Measurements from ENCODE around the gene KCNK10. TPM values are rescaled to one million over a fixed set of nuclear protein-coding genes. Genes with fewer than 3 reads are reported as not detected.

KCNK10 gene
- total RNA-seq, 1 donor from 2014 or later, result 11.5 TPM

GRCh38 chr14:88242446-88242845 is 80.6 kb downstream of the KCNK10 start:
- TF ChIP-seq, protein P1, sequence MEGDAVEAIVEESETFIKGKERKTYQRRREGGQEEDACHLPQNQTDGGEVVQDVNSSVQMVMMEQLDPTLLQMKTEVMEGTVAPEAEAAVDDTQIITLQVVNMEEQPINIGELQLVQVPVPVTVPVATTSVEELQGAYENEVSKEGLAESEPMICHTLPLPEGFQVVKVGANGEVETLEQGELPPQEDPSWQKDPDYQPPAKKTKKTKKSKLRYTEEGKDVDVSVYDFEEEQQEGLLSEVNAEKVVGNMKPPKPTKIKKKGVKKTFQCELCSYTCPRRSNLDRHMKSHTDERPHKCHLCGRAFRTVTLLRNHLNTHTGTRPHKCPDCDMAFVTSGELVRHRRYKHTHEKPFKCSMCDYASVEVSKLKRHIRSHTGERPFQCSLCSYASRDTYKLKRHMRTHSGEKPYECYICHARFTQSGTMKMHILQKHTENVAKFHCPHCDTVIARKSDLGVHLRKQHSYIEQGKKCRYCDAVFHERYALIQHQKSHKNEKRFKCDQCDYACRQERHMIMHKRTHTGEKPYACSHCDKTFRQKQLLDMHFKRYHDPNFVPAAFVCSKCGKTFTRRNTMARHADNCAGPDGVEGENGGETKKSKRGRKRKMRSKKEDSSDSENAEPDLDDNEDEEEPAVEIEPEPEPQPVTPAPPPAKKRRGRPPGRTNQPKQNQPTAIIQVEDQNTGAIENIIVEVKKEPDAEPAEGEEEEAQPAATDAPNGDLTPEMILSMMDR (conservative IDR thresholded peaks at IDR 0.05), result no peak
- peaks cover 12% of the 10 kb centered on the region for H3K27me3 Mint-ChIP-seq (ENCODE audit: low read depth)
- H3K27ac Mint-ChIP-seq (ENCODE audit: unreplicated experiment), result no peak overlapping the region
- H3K36me3 Mint-ChIP-seq (ENCODE audit: low read depth), result peaks cover 9% of the 10 kb centered on the region
- no peak for DNase-seq (ENCODE audit: low read depth, low spot score)
- no peaks in the 10 kb centered on the region for H3K9me3 Mint-ChIP-seq
- no peak overlapping the region for H3K4me3 Mint-ChIP-seq
- peaks cover 10% of the 10 kb centered on the region for H3K4me1 Mint-ChIP-seq

GRCh38 chr14:88241810-88242209 is 81.3 kb downstream of the KCNK10 start:
- TF ChIP-seq, protein P1 (conservative IDR thresholded peaks at IDR 0.05), result no peak
- H3K4me3 Mint-ChIP-seq, result no peak overlapping the region
- H3K9me3 Mint-ChIP-seq, result peaks cover 3% of the 10 kb centered on the region
- peaks cover 13% of the 10 kb centered on the region for H3K36me3 Mint-ChIP-seq (ENCODE audit: low read depth)
- peaks cover 12% of the 10 kb centered on the region for H3K27me3 Mint-ChIP-seq (ENCODE audit: low read depth)
- DNase-seq (ENCODE audit: low read depth, low spot score), result no peak
- H3K27ac Mint-ChIP-seq (ENCODE audit: unreplicated experiment), result no peak overlapping the region
- H3K4me1 Mint-ChIP-seq, result peaks cover 10% of the 10 kb centered on the region

- Mint-ChIP-seq H3K4me1 (peaks cover 8% of the 10 kb centered on the region), H3K4me3 (no peak overlapping the region), H3K36me3 (ENCODE audit: low read depth) (peaks cover 20% of the 10 kb centered on the region), H3K27me3 (ENCODE audit: low read depth) (no peaks in the 10 kb centered on the region), H3K27ac (ENCODE audit: unreplicated experiment) (no peak overlapping the region), H3K9me3 (peaks cover 8% of the 10 kb centered on the region)
- TF ChIP-seq, protein P1 (conservative IDR thresholded peaks at IDR 0.05), result no peak
- DNase-seq (ENCODE audit: low read depth, low spot score), result no peak
These were observed 88.6 kb downstream of the KCNK10 start for GRCh38 chr14:88234442-88234841.

DNA sequence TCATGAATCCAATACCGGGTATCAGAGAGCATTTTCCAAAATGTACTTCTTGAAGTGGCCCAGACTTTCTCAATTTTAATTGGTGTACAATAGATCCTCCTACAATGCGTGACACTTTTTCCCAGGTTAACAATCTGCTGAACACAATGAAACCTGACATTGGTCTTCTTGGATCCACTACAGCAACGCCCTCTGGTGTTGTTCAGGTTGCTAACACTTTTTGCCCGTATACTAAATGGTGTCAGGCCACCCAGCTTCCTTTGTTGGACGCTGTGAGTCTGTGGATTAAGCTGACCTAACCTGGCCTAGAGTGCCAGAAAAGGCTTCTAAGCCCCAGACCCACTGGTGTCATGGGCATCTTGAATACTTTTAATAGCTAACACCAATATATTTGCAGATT is 89.2 kb downstream of the KCNK10 start:
- H3K4me3 Mint-ChIP-seq, result no peak overlapping the region
- DNase-seq (ENCODE audit: low read depth, low spot score), result no peak
- TF ChIP-seq, protein P1 (conservative IDR thresholded peaks at IDR 0.05), result peak; percentile 36
- no peak overlapping the region for H3K27ac Mint-ChIP-seq (ENCODE audit: unreplicated experiment)
- H3K27me3 Mint-ChIP-seq (ENCODE audit: low read depth), result no peaks in the 10 kb centered on the region
- H3K9me3 Mint-ChIP-seq, result peaks cover 8% of the 10 kb centered on the region
- H3K36me3 Mint-ChIP-seq (ENCODE audit: low read depth), result peaks cover 17% of the 10 kb centered on the region
- peaks cover 8% of the 10 kb centered on the region for H3K4me1 Mint-ChIP-seq

- H3K27me3 Mint-ChIP-seq (ENCODE audit: low read depth), result peaks cover 3% of the 10 kb centered on the region
- no peak for DNase-seq (ENCODE audit: low read depth, low spot score)
- H3K4me1 Mint-ChIP-seq, result peaks cover 8% of the 10 kb centered on the region
- no peak overlapping the region for H3K4me3 Mint-ChIP-seq
- H3K27ac Mint-ChIP-seq (ENCODE audit: unreplicated experiment), result peak overlapping the region; percentile 50
- H3K36me3 Mint-ChIP-seq (ENCODE audit: low read depth), result peaks cover 13% of the 10 kb centered on the region
- H3K9me3 Mint-ChIP-seq, result peaks cover 8% of the 10 kb centered on the region
- TF ChIP-seq, protein P1 (conservative IDR thresholded peaks at IDR 0.05), result no peak
These were observed 90.3 kb downstream of the KCNK10 start for GRCh38 chr14:88232771-88233170.

DNA sequence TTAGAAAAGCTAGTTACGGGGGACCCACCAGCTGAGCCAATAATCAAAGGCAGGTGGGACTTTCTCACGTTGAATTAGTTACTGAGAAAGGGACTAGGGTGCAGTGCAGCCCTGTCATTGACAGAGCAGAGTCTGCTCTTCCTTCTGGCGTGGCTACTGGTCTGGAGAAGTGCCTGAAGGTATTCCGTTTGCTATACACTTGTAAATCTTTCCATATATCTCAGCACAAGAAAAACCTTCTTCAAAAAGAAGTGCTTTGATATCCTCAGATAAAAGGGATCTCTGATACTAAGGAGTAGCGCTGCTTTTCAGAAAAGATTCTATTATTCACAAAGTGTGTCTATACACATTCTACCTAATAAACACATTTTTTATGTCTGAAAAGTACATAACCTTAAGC is 91.5 kb downstream of the KCNK10 start:
- Mint-ChIP-seq H3K27ac (ENCODE audit: unreplicated experiment) (no peak overlapping the region), H3K9me3 (peaks cover 5% of the 10 kb centered on the region), H3K4me3 (no peak overlapping the region), H3K27me3 (ENCODE audit: low read depth) (peaks cover 3% of the 10 kb centered on the region), H3K36me3 (ENCODE audit: low read depth) (peaks cover 11% of the 10 kb centered on the region), H3K4me1 (peaks cover 8% of the 10 kb centered on the region)
- TF ChIP-seq, protein P1 (conservative IDR thresholded peaks at IDR 0.05), result no peak
- no peak for DNase-seq (ENCODE audit: low read depth, low spot score)
